Kidney capillary endothelial cell (primary cell): ENCODE measurements around the gene CLEC11A.
"Not testable (repeated sequence)": the region's sequence is repeated elsewhere in the genome, so short reads cannot be mapped to it uniquely, and the experiment has no call there.

ENCODE experiments used
- DNase-seq: peaks from one replicate; pipeline ENCODE4 v3.0.0-alpha.2; 2018; ENCODE audit warnings: low spot score

The CLEC11A gene

GRCh38 chr19:50759076-50759475, 35.9 kb downstream of the CLEC11A start:
- not testable (repeated sequence) for DNase-seq

- peak; percentile 20 for DNase-seq
Observed at GRCh38 chr19:50759886-50760285, 36.7 kb downstream of the CLEC11A start.

GRCh38 chr19:50761501-50761900, 38.3 kb downstream of the CLEC11A start:
- DNase-seq: not testable (repeated sequence)

- not testable (repeated sequence) for DNase-seq
Observed at GRCh38 chr19:50763521-50763920, 40.4 kb downstream of the CLEC11A start.

GRCh38 chr19:50764409-50764808, 41.2 kb downstream of the CLEC11A start:
- DNase-seq: no peak

- DNase-seq: not testable (repeated sequence)
Observed at GRCh38 chr19:50766746-50767145, 43.6 kb downstream of the CLEC11A start.

- not testable (repeated sequence) for DNase-seq
Observed at GRCh38 chr19:50767263-50767662, 44.1 kb downstream of the CLEC11A start.

GRCh38 chr19:50768277-50768676, 45.1 kb downstream of the CLEC11A start:
- no peak for DNase-seq

GRCh38 chr19:50770164-50770563, 47.0 kb downstream of the CLEC11A start, which contains the start of gene GPR32:
TSS of gene GPR32 (plus strand) at chr19:50770464. CDS start at chr19:50770601, 137 bp downstream.
- not testable (repeated sequence) for DNase-seq

- no peak for DNase-seq
Observed at GRCh38 chr19:50770888-50771287, 47.7 kb downstream of the CLEC11A start.

- no peak for DNase-seq
Observed at GRCh38 chr19:50772476-50772875, 49.3 kb downstream of the CLEC11A start.

- not testable (repeated sequence) for DNase-seq
Observed at GRCh38 chr19:50772912-50773311, 49.7 kb downstream of the CLEC11A start.

- not testable (repeated sequence) for DNase-seq
Observed at GRCh38 chr19:50773454-50773853, 50.3 kb downstream of the CLEC11A start.
